ENCODE measurements around the gene NEGR1. TPM values are rescaled to one million over a fixed set of nuclear protein-coding genes. Genes with fewer than 3 reads are reported as not detected.

NEGR1 gene
- total and polyA plus RNA-seq, 9 of the 15 experiments (the other 6 are each of a cell fraction or from before 2014, with no cell fraction given) = not detected

GRCh38 chr1:71882637-71883036 is 399.7 kb downstream of the NEGR1 start (continued):
- TF ChIP-seq, protein P1, sequence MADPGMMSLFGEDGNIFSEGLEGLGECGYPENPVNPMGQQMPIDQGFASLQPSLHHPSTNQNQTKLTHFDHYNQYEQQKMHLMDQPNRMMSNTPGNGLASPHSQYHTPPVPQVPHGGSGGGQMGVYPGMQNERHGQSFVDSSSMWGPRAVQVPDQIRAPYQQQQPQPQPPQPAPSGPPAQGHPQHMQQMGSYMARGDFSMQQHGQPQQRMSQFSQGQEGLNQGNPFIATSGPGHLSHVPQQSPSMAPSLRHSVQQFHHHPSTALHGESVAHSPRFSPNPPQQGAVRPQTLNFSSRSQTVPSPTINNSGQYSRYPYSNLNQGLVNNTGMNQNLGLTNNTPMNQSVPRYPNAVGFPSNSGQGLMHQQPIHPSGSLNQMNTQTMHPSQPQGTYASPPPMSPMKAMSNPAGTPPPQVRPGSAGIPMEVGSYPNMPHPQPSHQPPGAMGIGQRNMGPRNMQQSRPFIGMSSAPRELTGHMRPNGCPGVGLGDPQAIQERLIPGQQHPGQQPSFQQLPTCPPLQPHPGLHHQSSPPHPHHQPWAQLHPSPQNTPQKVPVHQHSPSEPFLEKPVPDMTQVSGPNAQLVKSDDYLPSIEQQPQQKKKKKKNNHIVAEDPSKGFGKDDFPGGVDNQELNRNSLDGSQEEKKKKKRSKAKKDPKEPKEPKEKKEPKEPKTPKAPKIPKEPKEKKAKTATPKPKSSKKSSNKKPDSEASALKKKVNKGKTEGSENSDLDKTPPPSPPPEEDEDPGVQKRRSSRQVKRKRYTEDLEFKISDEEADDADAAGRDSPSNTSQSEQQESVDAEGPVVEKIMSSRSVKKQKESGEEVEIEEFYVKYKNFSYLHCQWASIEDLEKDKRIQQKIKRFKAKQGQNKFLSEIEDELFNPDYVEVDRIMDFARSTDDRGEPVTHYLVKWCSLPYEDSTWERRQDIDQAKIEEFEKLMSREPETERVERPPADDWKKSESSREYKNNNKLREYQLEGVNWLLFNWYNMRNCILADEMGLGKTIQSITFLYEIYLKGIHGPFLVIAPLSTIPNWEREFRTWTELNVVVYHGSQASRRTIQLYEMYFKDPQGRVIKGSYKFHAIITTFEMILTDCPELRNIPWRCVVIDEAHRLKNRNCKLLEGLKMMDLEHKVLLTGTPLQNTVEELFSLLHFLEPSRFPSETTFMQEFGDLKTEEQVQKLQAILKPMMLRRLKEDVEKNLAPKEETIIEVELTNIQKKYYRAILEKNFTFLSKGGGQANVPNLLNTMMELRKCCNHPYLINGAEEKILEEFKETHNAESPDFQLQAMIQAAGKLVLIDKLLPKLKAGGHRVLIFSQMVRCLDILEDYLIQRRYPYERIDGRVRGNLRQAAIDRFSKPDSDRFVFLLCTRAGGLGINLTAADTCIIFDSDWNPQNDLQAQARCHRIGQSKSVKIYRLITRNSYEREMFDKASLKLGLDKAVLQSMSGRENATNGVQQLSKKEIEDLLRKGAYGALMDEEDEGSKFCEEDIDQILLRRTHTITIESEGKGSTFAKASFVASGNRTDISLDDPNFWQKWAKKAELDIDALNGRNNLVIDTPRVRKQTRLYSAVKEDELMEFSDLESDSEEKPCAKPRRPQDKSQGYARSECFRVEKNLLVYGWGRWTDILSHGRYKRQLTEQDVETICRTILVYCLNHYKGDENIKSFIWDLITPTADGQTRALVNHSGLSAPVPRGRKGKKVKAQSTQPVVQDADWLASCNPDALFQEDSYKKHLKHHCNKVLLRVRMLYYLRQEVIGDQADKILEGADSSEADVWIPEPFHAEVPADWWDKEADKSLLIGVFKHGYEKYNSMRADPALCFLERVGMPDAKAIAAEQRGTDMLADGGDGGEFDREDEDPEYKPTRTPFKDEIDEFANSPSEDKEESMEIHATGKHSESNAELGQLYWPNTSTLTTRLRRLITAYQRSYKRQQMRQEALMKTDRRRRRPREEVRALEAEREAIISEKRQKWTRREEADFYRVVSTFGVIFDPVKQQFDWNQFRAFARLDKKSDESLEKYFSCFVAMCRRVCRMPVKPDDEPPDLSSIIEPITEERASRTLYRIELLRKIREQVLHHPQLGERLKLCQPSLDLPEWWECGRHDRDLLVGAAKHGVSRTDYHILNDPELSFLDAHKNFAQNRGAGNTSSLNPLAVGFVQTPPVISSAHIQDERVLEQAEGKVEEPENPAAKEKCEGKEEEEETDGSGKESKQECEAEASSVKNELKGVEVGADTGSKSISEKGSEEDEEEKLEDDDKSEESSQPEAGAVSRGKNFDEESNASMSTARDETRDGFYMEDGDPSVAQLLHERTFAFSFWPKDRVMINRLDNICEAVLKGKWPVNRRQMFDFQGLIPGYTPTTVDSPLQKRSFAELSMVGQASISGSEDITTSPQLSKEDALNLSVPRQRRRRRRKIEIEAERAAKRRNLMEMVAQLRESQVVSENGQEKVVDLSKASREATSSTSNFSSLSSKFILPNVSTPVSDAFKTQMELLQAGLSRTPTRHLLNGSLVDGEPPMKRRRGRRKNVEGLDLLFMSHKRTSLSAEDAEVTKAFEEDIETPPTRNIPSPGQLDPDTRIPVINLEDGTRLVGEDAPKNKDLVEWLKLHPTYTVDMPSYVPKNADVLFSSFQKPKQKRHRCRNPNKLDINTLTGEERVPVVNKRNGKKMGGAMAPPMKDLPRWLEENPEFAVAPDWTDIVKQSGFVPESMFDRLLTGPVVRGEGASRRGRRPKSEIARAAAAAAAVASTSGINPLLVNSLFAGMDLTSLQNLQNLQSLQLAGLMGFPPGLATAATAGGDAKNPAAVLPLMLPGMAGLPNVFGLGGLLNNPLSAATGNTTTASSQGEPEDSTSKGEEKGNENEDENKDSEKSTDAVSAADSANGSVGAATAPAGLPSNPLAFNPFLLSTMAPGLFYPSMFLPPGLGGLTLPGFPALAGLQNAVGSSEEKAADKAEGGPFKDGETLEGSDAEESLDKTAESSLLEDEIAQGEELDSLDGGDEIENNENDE (IDR thresholded peaks at IDR 0.05; ENCODE audit: low read depth, low read length) = no peak
- TF ChIP-seq, protein P2, sequence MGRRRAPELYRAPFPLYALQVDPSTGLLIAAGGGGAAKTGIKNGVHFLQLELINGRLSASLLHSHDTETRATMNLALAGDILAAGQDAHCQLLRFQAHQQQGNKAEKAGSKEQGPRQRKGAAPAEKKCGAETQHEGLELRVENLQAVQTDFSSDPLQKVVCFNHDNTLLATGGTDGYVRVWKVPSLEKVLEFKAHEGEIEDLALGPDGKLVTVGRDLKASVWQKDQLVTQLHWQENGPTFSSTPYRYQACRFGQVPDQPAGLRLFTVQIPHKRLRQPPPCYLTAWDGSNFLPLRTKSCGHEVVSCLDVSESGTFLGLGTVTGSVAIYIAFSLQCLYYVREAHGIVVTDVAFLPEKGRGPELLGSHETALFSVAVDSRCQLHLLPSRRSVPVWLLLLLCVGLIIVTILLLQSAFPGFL (CRISPR knock-in tag; IDR thresholded peaks at IDR 0.05) = no peak
